Measurements from ENCODE around the gene CHAF1B.

GRCh38 chr21:36384885-36385232 is 333 bp upstream of the CHAF1B start:
- TF ChIP-seq CTCF (IDR thresholded peaks at IDR 0.05; ENCODE audit: borderline replicate concordance, extremely low read depth, low read length, poor library complexity, severe bottlenecking) (no peak), EZH2 (IDR thresholded peaks at IDR 0.05; ENCODE audit: borderline replicate concordance, low read depth, low read length, severe bottlenecking) (no peak)
